ENCODE results near the gene USH2A.
"Not testable (repeated sequence)": the region's sequence is repeated elsewhere in the genome, so short reads cannot be mapped to it uniquely, and the experiment has no call there.

USH2A gene

GRCh38 chr1:216168546-216168945 lies 254.7 kb downstream of the USH2A start:
- no peak overlapping the region for H3K4me3 ChIP-seq (ENCODE audit: low read length)
- no peak for TF ChIP-seq CTCF (conservative IDR thresholded peaks at IDR 0.05; ENCODE audit: low read length)
- DNase-seq (ENCODE audit: low read depth), result no peak

GRCh38 chr1:216154063-216154462 lies 269.2 kb downstream of the USH2A start:
- no peak overlapping the region for H3K4me3 ChIP-seq (ENCODE audit: low read length)
- no peak for DNase-seq (ENCODE audit: low read depth)
- TF ChIP-seq CTCF (conservative IDR thresholded peaks at IDR 0.05; ENCODE audit: low read length), result no peak

GRCh38 chr1:216153130-216153529 lies 270.1 kb downstream of the USH2A start:
- no peak for TF ChIP-seq CTCF (conservative IDR thresholded peaks at IDR 0.05; ENCODE audit: low read length)
- no peak overlapping the region for H3K4me3 ChIP-seq (ENCODE audit: low read length)
- DNase-seq (ENCODE audit: low read depth), result no peak

GRCh38 chr1:216145451-216146018 lies 277.7 kb downstream of the USH2A start:
- not testable (repeated sequence) for H3K4me3 ChIP-seq (ENCODE audit: low read length); DNase-seq (ENCODE audit: low read depth)

- DNase-seq (ENCODE audit: low read depth), result no peak
- no peak overlapping the region for H3K4me3 ChIP-seq (ENCODE audit: low read length)
- TF ChIP-seq CTCF (conservative IDR thresholded peaks at IDR 0.05; ENCODE audit: low read length), result no peak
Observed at GRCh38 chr1:216144661-216145450, 278.4 kb downstream of the USH2A start.

GRCh38 chr1:216142921-216143320 lies 280.3 kb downstream of the USH2A start:
- no peak overlapping the region for H3K4me3 ChIP-seq (ENCODE audit: low read length)
- DNase-seq (ENCODE audit: low read depth), result no peak
- no peak for TF ChIP-seq CTCF (conservative IDR thresholded peaks at IDR 0.05; ENCODE audit: low read length)

- H3K4me3 ChIP-seq (ENCODE audit: low read length), result no peak overlapping the region
- TF ChIP-seq CTCF (conservative IDR thresholded peaks at IDR 0.05; ENCODE audit: low read length), result no peak
- DNase-seq (ENCODE audit: low read depth), result peak; percentile 19
Observed at GRCh38 chr1:216140730-216141524, 282.3 kb downstream of the USH2A start.
